Islet precursor cell (in vitro differentiated cells): ENCODE results near the gene CDH23.

Source experiments
- DNase-seq: peaks from one replicate; pipeline ENCODE4 v3.0.0-alpha.2; 2018

The CDH23 gene

DNA sequence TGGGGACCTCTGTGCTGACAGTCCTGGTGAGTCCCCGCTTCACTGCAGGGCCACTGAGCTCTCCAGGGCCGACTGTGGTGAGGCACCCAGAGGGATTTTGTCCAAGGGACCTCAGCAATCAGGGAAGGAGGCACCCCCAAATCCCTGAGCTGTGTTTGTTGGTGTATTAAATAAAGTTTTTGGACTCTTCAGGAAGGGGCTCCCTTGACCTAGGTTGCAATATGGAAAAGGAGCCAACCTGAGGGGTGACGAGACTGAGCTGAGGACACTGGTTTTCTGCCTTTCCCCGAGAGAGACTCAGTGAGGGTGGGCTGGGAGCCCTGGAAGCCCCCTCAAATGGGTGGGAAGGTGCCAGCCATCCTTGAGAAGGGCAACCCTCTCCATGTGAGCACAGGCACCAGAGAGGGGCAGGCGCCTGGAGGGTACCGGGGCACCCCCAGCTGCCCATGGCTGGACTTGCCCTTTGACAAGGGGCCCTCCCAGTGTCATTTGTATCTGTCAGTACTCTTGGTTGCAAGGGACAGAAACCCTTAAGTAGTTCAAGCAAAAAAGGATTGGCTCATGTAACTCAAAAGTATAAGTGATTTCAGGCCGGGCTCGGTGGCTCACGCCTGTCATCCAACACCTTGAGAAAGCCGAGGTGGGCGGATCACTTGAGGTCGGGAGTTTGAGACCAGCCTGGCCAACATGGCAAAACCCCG, 250.0 kb downstream of the CDH23 start:
- no peak for DNase-seq

DNA sequence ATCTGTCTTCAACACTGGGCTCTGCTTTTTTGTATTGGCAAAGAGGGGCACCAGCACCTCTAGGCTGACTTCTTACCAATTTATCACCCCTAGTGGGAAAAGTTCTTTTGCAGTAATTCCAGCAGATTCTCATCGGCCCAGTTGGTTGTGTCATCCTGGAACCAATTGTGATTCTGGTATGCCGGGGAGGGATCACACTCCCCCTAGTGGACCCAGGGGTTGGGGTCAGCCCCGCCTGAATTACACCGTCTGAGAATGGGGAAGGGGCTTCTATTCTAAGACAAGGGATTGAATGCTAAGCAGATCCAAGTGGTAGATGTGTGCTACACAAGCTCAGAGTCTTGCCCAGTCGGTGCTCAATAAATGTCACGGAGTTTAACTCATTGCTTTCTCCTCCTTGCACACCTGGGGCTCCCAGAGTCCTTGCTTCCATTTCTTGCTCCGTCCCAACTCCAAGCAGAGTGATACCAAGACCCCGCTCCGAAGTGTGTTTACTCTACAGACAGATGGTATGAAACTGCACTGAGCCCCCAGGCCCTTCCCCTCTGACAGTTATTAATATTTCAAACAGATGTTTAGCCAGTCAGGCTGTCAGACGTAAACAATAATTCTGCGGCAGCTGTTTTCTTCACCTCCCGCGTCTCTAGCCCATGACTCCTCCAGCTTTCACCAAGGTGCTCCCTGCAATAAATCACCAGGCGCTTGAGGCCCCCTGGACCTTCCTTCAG, 251.0 kb downstream of the CDH23 start:
- no peak for DNase-seq

DNA sequence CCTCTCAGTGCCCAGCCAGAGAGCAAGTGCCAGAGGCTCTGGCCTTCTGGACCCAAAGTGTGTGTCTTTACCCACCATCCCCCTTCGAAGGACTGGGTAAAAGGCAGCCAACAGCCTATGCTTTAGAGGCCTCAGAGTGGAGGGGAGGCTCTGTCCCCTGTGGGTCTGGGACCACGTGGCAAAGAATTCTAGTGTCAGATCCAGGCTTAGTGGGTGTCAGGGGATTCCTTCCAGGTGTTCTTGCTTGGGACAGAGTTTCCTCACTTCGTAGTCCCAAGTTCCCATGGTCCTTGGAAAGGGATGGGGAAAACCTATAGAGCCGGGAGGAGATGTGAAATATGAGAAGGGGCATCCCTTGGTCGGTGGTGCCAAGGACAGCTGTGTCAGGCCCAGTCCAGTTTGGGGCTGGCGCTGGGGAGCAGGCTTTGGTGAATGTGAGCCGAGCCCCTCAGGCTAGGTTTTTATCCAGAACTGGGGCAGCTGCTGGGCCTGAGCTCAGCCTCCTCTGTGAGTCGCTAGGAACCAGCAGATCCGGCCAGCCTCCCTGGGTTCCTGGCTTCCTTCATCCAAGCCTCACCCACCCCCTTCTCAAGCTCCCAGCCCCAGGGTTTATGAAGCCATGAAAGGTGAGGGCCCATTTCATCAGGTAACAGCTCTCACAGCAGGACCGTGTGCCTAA, 251.7 kb downstream of the CDH23 start:
- no peak for DNase-seq

DNA sequence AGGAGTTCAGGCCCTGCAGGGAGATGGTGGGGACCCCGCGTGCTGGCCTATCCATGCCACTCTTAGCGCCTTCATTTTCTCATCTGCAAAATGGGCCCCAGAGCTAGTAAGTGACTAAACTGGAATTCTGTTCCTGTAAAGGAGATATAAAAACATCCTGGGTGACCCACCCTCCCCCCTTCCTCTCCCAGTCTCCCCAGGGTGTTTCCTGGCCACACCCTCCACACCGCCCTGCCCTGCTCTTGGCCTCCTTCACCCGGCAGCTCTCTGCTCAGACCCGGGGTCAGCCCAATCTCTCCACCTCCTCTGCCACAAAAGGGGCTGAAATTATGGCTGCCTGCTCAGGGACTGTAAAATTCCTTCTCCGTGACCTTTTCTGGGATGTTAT, 252.2 kb downstream of the CDH23 start:
- DNase-seq: no peak

DNA sequence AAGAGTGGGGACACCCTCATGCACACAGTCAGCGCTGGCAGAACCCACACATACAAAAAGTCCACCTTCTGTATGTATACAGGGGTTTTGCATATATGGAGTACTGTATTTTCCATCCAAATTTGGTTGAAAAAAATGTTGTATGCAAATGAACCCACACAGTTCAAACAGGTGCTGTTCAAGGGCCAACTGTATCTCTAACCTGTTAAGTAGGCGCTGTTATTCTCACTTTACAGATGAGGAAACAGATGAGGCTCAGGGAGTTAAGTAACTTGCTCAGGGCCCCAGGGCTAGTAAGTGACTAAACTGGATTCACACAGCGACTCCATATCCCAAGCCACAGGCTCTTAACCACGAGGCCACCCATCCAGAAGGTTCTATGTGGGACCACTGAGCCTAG, 252.9 kb downstream of the CDH23 start:
- DNase-seq: no peak

DNA sequence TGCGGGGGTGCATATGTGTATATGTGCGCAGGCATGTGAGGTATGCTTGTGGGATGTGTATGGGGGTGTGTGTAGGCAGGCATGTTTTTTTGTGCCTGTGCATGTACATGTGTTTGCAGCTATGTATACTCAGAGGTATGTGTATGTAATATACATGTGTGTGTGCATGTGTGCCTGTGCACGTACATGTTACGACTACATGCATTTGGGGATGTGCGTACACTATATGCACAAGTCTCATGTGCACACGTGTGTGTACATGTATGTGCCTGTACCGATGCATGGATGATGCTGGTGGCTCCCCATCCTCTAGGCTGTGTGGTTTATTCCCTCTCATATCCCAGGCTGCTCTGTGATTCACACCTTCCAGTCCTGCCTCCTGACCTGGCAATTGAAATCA, 253.7 kb downstream of the CDH23 start:
- DNase-seq: no peak

DNA sequence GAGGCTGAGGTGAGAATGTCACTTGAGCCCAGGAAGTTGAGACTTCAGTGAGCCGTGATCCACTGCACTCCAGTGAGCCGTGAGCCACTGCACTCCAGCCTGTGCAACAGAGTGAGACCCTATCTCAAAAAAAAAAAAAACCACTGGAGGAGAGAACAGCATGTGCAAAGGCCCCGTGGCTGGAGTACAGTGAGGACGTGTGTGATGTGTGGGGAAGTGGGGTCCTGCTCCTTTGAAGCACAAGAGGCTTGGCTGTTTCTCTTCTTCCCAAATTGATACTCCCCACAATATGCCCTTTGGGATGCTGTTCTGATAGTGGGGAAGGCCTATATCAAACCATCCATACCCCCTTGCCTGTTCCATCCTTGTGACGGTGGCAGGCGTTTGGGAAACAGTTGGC, 254.7 kb downstream of the CDH23 start:
- DNase-seq: no peak

DNA sequence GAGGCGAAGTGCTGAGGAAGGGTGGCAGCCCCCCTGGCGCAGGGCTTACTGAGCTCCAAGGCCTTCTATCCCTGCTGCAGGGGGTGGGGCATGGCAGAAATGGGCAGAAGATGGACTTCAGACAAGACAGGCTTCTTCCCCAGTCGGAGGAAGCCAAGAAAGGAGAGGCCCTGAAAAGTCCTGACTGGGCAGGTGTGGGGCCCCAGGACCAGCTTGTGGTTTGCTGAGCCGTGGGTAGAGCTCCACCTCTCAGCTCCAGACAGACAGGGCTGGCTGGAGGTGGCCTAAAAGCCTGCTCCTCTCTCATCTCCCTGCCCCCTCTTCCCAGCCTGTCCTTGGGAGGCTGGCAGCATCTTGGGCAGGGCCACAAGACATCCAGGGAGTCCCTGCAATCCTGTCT, 255.2 kb downstream of the CDH23 start:
- no peak for DNase-seq

DNA sequence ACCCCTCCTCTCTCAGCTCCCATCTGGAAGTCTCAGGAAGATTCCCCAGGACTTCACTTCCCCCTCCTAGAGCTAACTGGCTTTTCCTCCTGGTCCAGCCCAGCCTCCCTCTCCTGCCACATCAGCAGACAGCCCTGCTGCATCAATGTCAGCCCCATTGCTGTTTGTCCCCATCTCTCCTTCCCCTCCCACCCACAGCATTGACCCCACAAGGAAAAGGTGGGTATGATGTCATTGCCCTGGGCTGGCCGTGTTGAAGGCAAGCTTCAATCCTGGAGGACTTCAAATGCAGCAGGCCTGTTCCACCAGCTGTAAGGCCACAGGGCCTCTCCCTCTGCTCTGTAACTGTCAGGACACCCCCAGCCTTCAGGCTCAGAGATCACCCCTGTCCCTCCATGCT, 256.3 kb downstream of the CDH23 start:
- DNase-seq: no peak

DNA sequence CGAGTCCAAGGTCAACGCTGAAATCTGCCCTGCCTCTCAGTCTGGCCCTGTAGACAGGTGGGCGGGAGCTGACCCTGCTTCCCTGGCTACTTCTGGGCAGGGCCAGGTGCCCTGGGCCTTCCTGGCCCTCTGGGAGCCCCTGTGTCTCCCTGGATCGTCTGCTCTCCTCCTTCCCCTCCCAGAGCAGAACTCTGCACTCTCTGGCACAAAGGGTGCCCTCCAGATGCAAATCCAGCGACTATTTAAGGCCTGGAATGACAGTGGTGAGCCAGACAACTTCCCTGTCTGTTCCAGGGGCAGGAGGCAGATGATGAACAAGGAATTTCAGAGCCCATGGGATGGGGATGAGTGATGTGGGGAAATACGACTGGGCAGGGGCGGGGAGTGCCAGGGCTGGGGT, 259.5 kb downstream of the CDH23 start:
- no peak for DNase-seq

DNA sequence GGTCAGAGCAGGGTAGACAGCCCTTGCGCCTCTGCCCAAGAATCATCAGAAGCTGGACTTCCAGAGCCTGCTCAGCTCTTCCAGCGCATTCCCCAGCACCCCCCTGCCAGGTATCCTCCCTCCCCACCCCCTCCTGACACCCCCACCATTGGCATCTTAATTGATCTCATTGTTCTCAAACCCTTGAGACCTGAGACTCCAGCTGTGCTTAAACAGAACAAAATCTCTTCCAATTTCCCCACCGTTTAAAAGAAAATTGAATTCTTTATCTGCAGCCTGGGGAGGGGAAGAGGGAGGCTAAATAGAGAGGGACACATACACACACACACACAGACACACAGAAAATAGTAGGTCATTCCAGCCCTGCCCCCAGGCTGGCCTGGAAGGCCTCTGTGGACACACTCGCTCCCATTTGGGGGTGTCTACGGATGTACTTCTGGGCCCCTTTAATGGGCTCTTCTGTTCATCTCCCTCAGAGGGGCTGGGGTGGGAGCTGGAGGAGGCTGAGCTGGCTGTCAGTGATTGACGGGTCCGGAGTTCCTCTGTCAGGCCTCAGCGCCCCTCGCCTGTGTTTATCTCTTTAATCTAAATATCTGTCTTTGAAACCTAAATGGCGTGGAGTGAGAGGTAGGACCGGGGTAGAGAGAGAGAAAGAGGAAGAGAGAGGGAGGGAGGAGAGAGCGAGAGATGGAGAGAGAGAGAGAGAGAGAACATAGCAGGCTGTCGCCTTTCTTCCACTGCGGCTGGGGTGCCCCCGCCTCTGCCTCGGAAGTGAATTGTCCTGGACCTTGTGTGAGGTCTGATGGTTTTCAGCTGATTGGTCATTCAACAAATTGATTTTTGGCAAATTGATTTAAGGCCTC, 261.1 kb downstream of the CDH23 start:
- DNase-seq: no peak

DNA sequence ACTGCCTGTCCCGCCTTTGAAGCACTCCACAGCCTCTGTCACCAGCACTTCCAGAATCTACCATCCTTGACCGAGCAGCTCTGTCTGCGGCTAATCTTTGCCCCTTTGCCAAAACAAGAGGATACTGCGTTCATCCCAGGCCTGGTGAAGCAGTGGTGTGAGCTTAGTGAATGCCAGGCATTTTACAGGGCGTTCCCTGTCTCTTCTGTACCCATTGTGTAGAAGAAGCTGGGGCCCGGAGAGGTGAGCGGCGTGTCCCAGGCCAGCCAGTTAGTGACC, 261.7 kb downstream of the CDH23 start:
- DNase-seq: no peak

DNA sequence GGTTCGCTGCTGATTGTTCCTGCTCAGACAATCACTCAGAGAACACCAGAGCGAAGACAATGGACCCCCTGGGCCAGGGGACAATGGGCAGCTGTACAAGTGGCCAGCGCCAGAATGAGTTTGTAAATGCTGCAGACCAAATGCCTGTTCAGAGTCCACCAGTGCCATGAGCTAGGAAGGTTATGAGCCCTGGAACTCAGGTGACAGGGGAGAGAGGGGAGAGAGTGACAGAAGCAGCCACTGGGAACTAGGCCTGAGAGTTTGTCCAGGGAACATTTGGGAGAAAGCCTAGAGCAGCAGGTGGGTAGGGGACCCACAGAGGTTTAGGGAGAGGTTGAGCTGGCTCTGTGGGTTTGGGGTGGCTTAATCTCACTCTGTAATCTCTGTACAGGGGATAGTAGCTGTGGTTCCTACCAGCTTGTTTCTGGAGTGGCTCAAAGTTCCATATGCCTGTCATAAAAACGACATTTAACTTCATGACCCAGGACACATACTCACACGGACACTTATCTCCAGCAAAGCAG, 262.5 kb downstream of the CDH23 start:
- no peak for DNase-seq

DNA sequence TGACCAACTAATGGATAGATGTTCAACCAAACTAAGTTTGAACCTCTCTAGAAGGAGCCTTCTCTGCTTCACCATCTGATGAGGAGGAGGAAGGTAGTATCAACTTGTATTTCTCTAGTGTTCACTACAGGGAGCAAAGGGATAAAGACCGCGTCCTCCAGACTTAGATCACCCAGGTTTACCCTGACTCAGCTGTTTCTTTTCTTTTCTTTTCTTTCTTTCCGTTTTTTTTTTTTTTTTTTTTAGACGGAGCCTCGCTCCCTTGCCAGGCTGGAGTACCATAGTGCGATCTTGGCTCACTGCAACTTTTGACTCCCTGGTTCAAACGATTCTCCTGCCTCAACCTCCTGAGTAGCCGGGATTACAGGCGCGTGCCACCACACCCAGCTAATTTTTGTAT, 263.0 kb downstream of the CDH23 start:
- DNase-seq: no peak

DNA sequence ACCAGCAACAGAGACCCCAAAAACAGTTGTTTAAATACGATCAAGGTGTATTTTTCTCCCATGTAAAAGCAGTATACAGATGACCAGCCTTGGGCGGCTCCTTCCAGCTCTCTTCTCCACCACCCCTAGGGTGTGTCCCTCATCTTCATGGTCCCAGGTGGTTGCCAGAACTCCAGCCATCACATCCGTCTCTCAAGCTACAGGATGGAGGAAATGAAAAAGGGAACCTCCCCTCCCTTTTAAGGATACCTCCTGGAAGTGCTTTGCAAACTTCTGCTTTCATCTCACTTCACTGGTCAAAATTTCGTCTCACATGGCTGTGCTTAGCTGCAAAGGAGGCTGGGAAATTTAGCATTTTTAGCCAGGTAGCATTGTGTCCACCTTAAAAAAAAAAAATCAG, 263.6 kb downstream of the CDH23 start:
- no peak for DNase-seq

DNA sequence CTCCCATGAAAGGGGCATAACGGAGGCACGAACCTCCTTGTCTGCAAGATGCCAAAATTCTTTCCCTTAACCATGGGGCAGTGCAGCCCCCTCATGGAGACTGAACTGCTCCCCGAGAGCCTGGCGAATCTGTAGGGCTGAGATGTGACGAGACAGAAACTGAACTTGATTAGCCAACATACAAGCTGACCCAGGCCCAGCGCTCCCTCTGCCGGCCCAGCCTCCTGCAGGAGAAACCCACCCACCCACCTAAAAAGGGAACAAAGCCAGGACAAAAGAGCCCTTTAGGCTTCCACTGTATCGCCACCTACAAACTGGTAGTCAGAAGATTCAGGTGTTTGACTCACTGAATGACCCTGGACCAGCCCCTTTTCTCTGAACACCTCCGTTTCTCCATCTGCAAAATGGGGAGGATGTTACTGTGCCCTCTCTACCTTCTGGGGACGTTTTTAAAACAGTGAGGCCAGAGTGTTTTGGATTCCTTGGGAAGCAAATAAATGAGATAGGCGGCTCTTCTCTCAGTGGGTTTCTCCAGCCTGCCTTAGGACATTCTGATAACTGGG, 264.4 kb downstream of the CDH23 start:
- DNase-seq: no peak

DNA sequence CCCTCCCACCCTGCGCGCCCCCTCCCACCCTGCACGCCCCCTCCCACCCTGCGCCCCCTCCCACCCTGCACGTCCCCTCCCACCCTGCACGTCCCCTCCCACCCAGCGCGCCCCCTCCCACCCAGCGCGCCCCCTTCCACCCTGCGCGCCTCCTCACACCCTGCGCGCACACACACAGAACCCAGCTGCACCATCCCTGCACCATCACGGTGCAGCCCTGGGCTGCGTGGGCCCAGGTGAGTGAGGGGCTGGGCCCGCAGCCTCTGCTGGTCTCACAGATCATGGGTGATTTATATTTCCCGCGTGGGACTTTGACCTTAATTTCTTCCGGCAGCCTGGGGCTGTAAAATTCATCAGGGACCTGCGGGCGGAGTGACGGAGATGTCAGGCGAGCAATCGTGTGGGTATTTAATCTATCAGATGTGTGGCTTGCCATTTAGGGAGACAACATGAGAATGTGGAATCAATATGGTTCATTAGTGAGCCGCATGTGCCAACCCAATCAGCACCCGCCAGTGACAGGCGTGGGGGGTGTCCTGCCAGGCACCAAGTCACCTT, 265.1 kb downstream of the CDH23 start:
- no peak for DNase-seq

DNA sequence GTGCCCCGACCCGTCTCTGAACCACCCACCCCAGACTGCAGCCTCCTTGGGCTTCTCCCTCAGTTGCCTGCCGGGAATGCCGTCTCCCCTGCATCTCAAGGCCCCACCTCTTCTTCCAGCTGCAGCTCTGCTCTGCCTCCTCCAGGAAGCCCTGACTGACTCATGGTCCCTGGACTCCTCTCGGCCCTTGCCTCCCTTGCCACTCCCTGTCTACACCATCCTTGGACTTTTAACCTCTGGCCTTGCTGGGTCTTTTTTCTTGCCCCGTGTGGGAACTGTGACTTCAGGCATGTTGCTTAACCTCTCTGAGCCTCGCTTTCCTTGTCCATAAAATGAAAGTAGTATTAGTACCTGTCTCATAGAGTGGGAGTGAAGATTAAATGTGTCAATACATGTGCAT, 266.6 kb downstream of the CDH23 start:
- DNase-seq: peak; percentile 72

DNA sequence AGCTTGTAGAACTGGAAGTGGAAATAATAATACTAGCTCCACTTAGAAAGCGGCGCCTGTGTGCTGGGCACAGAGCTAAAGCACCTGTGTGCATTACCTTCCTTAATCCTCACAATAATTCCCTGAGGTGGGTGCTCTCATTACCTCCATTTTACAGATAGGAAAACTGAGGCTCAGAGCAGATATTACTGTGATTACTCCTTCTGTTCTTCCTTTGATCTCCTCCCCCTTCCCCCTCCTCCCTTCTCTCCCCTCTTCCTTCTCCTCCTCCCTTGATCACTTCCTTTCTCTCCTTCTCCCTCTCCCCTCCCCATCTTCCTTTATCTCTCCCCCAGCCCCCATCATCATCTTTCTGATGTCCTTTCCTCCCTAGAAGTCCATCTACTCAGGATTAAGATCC, 267.9 kb downstream of the CDH23 start:
- DNase-seq: no peak

DNA sequence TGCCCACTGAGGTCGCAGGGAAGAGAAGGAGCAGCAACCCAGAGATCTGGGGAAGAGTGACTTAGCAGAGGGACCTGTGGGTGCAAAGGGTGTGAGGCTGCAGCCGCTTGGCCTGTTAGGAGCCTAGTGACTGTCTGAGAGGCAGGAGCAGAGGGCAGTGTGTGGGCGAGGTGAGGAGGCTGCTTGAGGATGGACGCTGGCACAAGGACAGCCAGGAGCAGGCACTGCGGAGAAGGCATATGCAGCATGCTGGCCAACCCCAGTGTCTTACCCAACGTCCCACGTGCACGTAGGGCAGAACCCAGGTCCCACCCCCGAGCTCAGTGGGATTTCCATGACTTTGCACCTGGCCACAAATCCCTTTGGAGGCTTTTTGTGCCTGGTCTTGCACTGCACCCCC, 268.7 kb downstream of the CDH23 start:
- DNase-seq: no peak

DNA sequence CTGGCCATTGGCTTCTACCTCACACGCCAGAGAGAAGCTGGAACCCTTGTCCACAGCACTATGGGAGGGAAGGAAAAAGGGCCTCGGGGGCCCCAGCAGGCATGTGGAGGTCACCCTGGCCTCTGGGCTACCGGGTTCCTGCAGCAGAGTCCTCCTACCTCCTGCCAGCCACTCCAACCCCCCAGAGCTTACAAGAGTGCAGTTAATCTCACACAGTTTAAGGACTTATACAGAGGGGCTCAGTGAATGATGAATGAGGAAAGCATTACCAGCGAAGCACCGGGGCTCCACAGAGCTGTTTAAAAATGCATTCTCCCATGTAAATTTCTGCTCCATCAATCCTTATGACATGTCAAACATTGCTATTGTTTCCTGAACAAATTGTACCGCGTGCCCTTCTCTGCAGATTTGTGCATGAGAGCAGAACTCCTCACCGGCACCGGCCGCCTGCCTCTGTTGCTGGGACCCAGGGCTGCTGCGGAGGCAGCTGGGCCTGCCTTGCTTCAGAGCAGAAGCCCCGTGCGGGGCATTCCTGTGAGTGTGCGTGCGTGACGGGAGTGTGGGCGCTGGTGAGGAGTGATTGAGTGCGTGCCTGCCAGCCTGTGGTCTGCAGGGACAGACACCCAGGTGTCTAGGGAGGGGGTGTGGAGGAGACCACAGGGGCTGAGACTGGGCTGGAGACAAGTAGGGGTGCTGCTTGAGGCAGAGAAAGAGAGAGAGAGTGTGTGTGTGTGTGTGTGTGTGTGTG, 270.1 kb downstream of the CDH23 start:
- no peak for DNase-seq

DNA sequence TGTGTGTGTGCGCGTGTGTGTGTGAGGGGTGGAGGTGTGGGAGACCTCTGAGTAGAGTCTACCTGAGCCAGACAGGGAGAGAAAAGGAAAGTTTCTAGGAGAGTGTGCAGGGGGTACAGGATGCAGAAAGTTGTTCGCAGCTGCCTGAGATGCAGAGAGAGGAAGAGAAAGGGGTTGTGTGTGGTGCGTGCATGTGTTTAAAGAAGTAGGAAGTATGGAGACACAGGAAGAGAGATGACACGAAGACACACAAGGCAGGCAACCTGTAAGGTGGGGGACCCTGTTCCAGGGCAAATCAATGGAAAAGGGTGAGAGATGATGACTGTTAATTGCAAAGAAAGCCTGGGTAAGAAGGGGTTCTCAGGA, 270.6 kb downstream of the CDH23 start:
- no peak for DNase-seq
